Measurements from ENCODE around the gene XPO4. TPM values are rescaled to one million over a fixed set of nuclear protein-coding genes. Genes with fewer than 3 reads are reported as not detected.

Gene XPO4
- total RNA-seq, 1 donor from 2014 or later: 27.4 TPM

DNA sequence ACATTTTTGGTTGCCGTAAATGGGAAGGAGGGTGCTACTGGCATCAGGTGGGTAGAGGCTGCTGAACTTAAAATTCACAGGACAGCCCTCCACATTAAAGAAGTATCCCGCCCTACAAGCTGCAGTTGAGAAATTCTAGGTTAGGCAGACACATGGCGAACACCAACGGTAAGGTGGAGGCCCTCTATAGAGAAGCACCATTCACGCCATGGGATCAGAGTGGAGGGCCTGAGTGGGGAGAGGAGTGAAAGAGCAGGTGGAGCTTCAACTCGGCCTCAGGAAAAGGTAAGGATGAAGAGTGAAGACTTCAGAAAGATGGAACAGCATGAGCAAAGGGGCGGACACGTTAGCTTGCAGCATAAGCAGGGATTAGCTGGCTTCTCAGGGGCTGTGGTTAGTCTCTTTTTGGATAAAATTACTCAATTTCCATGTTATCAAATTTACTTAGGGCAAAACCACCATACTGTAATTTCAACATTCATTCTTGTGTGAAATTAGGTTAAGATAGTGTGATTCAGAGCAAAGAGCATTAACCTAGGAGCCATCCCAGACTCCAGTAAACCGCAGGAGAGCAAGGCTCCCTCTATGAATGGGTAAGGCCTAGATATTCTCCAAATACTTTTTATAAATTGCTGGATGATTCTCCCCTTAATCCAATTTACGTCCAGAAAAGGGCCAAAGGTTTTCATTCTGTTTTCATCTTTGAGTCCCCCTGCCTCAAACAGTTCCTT is 130.0 kb downstream of the XPO4 start:
- H3K27me3 Mint-ChIP-seq: no peaks in the 10 kb centered on the region
- no peak for DNase-seq
- ChIA-PET CTCF (no interaction called here), POLR2A (interaction anchor here (0.7 to 2.7 kb wide), 4 partner anchors 129 to 378 kb away, joined by 3 to 16 read pairs (median 6); partner anchors contain the start of gene XPO4)
- H3K36me3 Mint-ChIP-seq (ENCODE audit: low read depth): peaks cover 38% of the 10 kb centered on the region
- H3K27ac Mint-ChIP-seq: peak overlapping the region; percentile 99
- intact Hi-C loops (cut with micrococcal nuclease): loop anchor here (1.0 to 5.0 kb wide), 9 partner anchors 68 to 1140 kb away; partner anchors contain the start of genes IFT88, MICU2, MPHOSPH8 and XPO4
- ATAC-seq (ENCODE audit: low read depth): no peak
- H3K4me1 Mint-ChIP-seq: peaks cover 21% of the 10 kb centered on the region
- peak overlapping the region; percentile 98 for H3K4me3 Mint-ChIP-seq
- TF ChIP-seq, protein P1, sequence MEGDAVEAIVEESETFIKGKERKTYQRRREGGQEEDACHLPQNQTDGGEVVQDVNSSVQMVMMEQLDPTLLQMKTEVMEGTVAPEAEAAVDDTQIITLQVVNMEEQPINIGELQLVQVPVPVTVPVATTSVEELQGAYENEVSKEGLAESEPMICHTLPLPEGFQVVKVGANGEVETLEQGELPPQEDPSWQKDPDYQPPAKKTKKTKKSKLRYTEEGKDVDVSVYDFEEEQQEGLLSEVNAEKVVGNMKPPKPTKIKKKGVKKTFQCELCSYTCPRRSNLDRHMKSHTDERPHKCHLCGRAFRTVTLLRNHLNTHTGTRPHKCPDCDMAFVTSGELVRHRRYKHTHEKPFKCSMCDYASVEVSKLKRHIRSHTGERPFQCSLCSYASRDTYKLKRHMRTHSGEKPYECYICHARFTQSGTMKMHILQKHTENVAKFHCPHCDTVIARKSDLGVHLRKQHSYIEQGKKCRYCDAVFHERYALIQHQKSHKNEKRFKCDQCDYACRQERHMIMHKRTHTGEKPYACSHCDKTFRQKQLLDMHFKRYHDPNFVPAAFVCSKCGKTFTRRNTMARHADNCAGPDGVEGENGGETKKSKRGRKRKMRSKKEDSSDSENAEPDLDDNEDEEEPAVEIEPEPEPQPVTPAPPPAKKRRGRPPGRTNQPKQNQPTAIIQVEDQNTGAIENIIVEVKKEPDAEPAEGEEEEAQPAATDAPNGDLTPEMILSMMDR (IDR thresholded peaks at IDR 0.05): no peak
- H3K9me3 Mint-ChIP-seq: peaks cover 17% of the 10 kb centered on the region

DNA sequence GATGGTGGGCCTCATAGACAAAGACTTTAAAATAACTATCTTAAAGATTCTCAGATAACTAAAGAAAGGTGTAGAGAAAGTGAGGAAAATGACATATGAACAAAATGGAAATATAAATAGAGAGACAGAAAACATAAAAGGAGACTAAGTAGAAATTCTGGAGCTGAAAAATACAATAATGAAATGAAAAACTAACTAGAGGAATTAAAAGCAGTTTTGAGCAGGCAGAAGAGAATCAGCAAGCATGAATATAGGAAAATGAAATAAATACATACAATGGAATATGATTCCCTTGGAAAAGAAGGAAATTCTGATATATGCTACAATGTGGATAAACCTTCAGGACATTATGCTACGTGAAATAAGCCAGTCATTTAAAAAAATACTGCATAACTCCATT is 132.7 kb downstream of the XPO4 start:
- Mint-ChIP-seq H3K27me3 (no peaks in the 10 kb centered on the region), H3K9me3 (peaks cover 21% of the 10 kb centered on the region), H3K4me3 (no peak overlapping the region), H3K36me3 (ENCODE audit: low read depth) (peaks cover 42% of the 10 kb centered on the region), H3K4me1 (peaks cover 21% of the 10 kb centered on the region), H3K27ac (no peak overlapping the region)
- POLR2A ChIA-PET: no interaction called here
- TF ChIP-seq, protein P1 (IDR thresholded peaks at IDR 0.05): no peak
- ATAC-seq (ENCODE audit: low read depth) (no peak), DNase-seq (no peak)
- CTCF ChIA-PET: no interaction called here
- intact Hi-C loops (cut with micrococcal nuclease): loop anchor here (5.0 kb wide), 5 partner anchors 527 to 1138 kb away; partner anchors contain the start of genes MICU2, MPHOSPH8 and ZMYM5

DNA sequence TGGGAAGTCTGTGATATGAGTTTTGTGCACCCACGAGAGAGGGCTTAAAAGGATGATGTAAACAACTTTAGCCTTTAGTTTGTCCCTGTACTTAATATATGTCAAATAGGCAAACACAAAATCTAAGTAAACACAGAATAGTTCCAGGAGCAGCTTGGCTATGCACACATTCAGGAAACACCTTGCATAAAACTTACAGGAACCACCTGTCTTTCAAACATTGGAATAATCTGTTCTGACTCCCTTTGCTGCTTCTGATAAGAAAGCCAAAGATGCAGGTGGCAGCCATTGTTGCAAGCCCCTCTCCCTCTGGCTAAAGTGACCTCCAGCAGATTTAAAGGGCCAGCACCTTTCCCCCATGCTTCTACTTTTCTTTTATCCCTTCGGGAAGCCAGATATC is 133.5 kb downstream of the XPO4 start:
- Mint-ChIP-seq H3K27ac (no peak overlapping the region), H3K4me3 (no peak overlapping the region), H3K27me3 (no peaks in the 10 kb centered on the region), H3K9me3 (peaks cover 21% of the 10 kb centered on the region), H3K4me1 (peaks cover 18% of the 10 kb centered on the region), H3K36me3 (ENCODE audit: low read depth) (peaks cover 42% of the 10 kb centered on the region)
- intact Hi-C loops (cut with micrococcal nuclease): no loop called here
- ATAC-seq (ENCODE audit: low read depth) (no peak), DNase-seq (no peak)
- POLR2A ChIA-PET: no interaction called here
- CTCF ChIA-PET: no interaction called here
- TF ChIP-seq, protein P1 (IDR thresholded peaks at IDR 0.05): no peak

DNA sequence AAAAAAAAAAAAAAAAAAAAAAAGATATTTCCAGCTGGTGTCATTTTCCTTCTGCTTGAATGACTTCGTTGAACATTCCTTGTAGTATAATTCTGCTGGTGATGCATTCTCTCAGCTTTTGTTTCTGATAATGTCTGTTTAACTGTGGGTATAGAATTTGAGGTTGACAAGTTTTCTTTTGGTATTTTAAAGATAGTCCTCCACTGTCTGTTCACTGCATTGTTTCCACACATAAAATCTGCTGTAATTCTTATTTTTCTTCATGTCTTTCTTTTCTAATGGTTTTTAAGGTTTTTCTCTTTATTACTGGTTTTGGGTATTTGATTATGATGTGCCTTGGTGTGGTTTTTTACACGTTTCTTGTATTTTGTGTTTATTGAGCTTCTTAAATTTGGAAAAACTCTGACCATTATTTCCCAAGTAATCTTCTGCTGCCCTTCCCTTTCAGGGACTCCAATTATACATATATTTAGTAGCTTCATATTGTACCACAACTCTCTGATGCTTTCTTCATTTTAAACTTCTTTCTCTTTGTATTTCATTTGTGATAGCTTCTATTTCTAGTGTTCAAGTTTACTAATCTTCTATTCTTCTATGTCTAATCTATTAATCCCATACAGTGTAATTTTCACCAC is 135.1 kb downstream of the XPO4 start:
- TF ChIP-seq, protein P1 (IDR thresholded peaks at IDR 0.05): no peak
- peaks cover 38% of the 10 kb centered on the region for H3K36me3 Mint-ChIP-seq (ENCODE audit: low read depth)
- H3K4me1 Mint-ChIP-seq: peaks cover 5% of the 10 kb centered on the region
- ChIA-PET POLR2A (interaction anchor here (0.7 kb wide), 1 partner anchor 329 kb away, joined by 7 read pairs; no protein-coding TSS in a partner anchor), CTCF (no interaction called here)
- no peak overlapping the region for H3K27ac Mint-ChIP-seq
- no peak overlapping the region for H3K4me3 Mint-ChIP-seq
- H3K9me3 Mint-ChIP-seq: peaks cover 21% of the 10 kb centered on the region
- H3K27me3 Mint-ChIP-seq: no peaks in the 10 kb centered on the region
- ATAC-seq (ENCODE audit: low read depth) (no peak), DNase-seq (no peak)
- intact Hi-C loops (cut with micrococcal nuclease): no loop called here

DNA sequence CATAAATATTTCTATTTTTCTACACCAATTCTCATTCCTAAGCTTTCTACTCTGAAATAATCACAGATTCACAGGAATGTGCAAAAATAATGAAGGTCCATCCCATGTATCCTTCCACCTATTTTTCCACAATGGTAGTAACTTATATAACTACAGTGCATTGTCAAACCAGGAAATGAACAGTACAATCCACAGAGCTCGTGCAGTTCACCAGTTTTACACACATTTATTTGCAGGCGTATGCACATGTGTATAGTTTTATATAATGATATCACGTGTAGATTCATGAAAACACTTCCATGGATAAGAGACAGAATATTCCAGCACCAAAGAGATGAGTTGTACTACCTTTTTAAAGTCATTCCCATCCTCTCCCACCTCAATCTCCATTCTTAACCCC is 141.7 kb downstream of the XPO4 start:
- Mint-ChIP-seq H3K9me3 (peaks cover 6% of the 10 kb centered on the region), H3K36me3 (ENCODE audit: low read depth) (peaks cover 9% of the 10 kb centered on the region), H3K4me1 (no peaks in the 10 kb centered on the region), H3K27me3 (no peaks in the 10 kb centered on the region), H3K4me3 (no peak overlapping the region), H3K27ac (no peak overlapping the region)
- no peak for DNase-seq
- intact Hi-C loops (cut with micrococcal nuclease): no loop called here
- TF ChIP-seq, protein P1 (IDR thresholded peaks at IDR 0.05): no peak
- CTCF ChIA-PET: no interaction called here
- POLR2A ChIA-PET: no interaction called here
- ATAC-seq (ENCODE audit: low read depth): no peak
